Measurements from ENCODE around the gene MAGI2.

MAGI2 gene

DNA sequence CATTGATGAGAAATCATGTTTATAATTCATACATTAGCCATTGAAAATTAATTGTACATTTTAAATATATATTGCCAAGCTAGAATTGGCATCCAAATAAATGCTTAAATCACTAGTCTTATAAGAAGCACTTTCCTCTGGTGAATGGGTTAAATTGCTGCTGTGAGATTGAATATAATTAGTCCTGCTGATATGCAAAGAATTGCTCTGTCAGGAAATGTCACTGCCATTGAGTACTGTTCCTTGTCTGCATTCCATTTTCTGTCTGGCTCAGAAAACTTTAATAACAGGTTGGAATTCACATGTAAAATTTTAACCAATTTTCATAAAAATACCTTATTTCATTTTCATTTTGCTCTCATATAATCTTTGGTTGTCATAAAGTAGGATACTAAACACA is 589.1 kb downstream of the MAGI2 start:
- ATAC-seq (no peak), DNase-seq (no peak)
- Mint-ChIP-seq H3K4me3 (no peak overlapping the region), H3K27ac (no peak overlapping the region), H3K27me3 (no peaks in the 10 kb centered on the region), H3K9me3 (peaks cover 12% of the 10 kb centered on the region), H3K4me1 (no peaks in the 10 kb centered on the region), H3K36me3 (ENCODE audit: low read depth) (no peaks in the 10 kb centered on the region)

DNA sequence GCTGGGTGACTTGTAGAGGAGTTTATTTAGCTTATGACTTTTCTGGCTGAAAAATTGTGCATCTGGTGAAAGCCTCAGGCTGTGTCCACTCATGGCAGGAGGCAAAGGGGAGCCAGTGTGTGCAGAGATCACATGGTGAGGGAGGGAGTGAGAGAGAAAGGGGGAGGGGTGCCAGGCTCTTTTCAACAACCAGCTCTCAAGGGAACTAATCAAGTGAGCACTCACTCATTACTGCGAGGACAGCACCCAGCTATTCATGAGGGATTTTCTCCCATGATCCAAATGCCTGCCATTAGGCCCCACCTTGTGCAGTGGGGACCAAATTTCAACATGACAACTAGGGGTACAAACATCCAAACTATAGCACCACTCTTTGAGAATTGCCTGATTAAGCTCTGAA is 590.2 kb downstream of the MAGI2 start:
- Mint-ChIP-seq H3K36me3 (ENCODE audit: low read depth) (no peaks in the 10 kb centered on the region), H3K4me1 (no peaks in the 10 kb centered on the region), H3K27me3 (no peaks in the 10 kb centered on the region), H3K4me3 (no peak overlapping the region), H3K27ac (no peak overlapping the region), H3K9me3 (peaks cover 15% of the 10 kb centered on the region)
- ATAC-seq (no peak), DNase-seq (no peak)

DNA sequence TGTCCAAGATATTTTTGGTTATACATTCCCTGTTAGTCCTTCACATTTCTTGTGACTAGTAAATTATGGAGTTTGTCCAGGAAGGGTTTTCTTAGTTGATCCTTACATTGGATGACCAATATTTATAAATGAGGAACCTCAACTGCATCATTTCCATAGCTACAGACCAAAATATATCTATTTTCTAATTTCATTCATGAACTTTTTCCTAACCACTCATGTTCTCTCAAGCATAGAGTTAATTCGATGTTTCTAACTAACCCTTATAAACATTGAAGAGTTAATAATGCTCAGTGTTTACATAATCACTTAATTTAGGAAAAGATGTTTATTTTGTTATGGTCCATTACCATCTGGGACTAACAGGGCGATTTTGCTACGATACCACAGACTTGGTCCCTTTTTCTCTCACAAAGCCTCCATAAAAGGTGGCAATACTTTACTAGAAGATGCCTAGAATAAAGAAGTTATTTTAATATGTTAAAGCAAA is 591.0 kb downstream of the MAGI2 start:
- DNase-seq (no peak), ATAC-seq (no peak)
- Mint-ChIP-seq H3K4me3 (no peak overlapping the region), H3K27me3 (no peaks in the 10 kb centered on the region), H3K4me1 (no peaks in the 10 kb centered on the region), H3K27ac (no peak overlapping the region), H3K9me3 (peaks cover 15% of the 10 kb centered on the region), H3K36me3 (ENCODE audit: low read depth) (no peaks in the 10 kb centered on the region)

DNA sequence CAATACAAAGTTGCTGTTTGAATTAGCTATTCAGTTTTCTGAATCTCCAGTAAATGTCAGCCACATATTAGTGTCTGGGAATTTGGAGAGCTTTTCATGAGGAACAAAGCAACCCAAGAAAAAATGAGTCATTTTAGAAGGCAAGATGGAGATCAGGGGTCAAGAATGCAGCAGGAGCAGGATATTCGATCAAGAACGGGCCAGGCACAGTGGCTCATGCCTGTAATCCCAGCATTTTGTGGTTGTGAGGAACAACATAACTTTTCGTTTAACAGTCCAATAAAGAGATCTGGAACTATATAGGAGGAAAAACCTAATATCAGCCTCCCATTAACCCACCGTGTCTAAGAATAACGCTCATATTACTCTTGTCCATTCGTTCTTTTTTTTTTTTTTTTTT is 600.5 kb downstream of the MAGI2 start:
- no peak for DNase-seq
- Mint-ChIP-seq H3K4me1 (no peaks in the 10 kb centered on the region), H3K36me3 (ENCODE audit: low read depth) (no peaks in the 10 kb centered on the region)

DNA sequence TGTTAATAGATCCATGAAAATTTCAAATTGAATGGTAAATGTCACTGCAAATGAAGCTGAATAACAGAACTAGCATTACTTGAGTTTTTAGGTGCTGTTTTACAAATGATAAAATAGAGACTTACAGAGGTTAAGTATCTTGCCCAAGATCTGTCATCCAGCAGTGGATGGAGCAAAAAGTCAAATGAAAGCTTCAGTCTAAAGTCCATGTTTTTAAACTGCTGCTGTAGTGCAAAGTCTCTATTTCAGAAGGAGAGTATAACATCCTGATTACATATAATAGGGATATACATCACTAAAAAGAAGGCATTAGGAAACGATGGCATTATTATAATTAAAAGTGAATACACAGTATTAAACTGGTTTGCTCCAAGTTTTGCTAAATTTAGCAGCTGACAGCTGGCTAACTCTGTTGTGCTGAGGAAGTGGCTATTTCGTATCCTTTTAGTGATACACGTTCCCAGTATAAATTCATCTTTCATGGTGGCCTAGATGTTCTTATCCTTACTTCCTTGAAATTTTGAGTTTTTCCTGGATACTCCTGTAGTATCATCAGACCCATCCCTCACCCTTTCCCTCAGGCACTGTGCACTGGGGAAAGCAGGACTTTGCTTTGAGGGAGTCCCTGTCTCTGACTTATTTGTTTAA is 603.2 kb downstream of the MAGI2 start:
- Mint-ChIP-seq H3K36me3 (ENCODE audit: low read depth) (no peaks in the 10 kb centered on the region), H3K4me1 (no peaks in the 10 kb centered on the region), H3K9me3 (no peaks in the 10 kb centered on the region), H3K4me3 (no peak overlapping the region), H3K27ac (no peak overlapping the region), H3K27me3 (no peaks in the 10 kb centered on the region)
- DNase-seq (no peak), ATAC-seq (no peak)

More for the DNA sequence above, 600.5 kb downstream of the MAGI2 start:
- Mint-ChIP-seq H3K9me3 (no peaks in the 10 kb centered on the region), H3K4me3 (no peak overlapping the region), H3K27me3 (no peaks in the 10 kb centered on the region), H3K27ac (no peak overlapping the region)
- no peak for ATAC-seq

DNA sequence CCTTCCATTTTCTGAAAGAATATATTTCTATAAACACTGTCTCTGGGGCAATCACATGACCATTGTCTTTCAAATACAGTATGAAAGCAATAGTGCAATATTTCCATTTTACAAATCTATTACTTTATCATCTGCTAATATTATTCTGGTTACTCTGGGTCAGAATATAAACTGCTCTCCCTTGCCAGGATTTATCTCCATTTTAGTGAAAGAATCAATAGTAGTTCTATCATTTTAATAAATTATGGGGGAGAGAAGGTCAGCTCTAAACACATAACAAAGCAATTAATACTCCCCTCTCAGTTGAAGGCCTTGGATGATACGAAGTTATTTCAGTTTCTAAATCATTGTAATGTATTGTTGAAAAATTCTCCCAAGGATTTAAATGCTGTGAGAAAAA is 608.3 kb downstream of the MAGI2 start:
- DNase-seq: no peak
- Mint-ChIP-seq H3K9me3 (peaks cover 9% of the 10 kb centered on the region), H3K27me3 (no peaks in the 10 kb centered on the region), H3K4me1 (no peaks in the 10 kb centered on the region), H3K4me3 (no peak overlapping the region), H3K36me3 (ENCODE audit: low read depth) (no peaks in the 10 kb centered on the region), H3K27ac (no peak overlapping the region)
- ATAC-seq: no peak

DNA sequence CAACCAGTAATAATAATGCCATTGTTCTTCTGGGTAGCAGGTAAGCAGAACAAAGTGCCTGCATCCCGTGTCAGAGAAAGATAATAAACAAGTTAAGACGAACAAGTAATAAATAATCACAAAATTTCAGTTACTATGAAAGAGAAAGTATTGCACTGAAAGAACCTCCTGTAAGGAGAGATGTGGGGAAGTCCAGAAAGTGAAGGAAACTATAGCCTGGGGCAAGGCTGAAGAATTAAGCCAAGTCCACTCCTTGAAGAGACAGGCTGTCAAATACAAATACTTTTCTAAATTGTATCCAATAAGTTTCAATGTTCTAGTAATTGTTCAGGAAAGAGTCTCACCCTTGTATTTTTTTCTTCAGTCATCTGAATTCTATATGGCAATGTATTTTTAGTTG is 611.4 kb downstream of the MAGI2 start:
- no peaks in the 10 kb centered on the region for H3K4me1 Mint-ChIP-seq
- no peak for ATAC-seq
- H3K4me3 Mint-ChIP-seq: no peak overlapping the region
- peaks cover 14% of the 10 kb centered on the region for H3K9me3 Mint-ChIP-seq
- no peaks in the 10 kb centered on the region for H3K27me3 Mint-ChIP-seq
- no peaks in the 10 kb centered on the region for H3K36me3 Mint-ChIP-seq (ENCODE audit: low read depth)
- H3K27ac Mint-ChIP-seq: no peak overlapping the region
- no peak for DNase-seq

DNA sequence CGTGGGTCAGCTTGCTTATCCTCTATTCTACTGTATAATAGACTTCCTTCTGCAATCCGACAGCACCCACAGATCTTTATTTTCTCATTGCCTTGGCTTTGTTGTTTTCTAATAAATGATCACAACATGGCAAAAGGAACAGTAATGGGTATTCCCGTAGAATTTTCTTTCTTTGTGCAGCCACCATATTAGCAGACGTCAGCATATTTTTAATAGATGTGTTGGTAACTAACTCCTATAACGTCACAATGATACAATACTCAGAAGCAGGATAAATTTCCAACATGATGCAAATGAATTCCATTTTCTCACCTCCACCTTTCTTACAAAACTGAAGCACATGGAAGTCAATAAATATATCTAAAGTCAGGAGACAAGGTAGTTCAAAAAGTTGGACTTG is 617.6 kb downstream of the MAGI2 start:
- ATAC-seq (no peak), DNase-seq (no peak)
- Mint-ChIP-seq H3K27me3 (no peaks in the 10 kb centered on the region), H3K36me3 (ENCODE audit: low read depth) (no peaks in the 10 kb centered on the region), H3K9me3 (peaks cover 12% of the 10 kb centered on the region), H3K4me3 (no peak overlapping the region), H3K4me1 (no peaks in the 10 kb centered on the region), H3K27ac (no peak overlapping the region)

DNA sequence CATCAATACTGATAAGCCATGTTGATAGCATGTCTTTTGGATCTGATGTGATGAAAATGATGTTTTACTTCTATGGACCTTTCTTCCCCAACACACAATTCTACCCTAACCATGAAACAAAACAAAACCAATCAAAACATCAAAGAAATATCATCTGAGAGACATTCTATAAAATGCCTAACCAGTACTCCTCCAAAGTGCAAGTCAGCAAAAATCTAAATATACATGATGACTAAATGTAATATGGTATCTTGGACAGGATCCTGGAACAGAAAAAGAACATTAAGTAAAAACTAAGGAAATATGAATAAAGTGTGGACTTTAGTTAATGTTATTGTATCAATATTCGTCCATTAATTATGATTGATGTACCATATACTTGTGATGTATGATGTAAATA is 625.1 kb downstream of the MAGI2 start:
- Mint-ChIP-seq H3K27ac (no peak overlapping the region), H3K27me3 (no peaks in the 10 kb centered on the region), H3K4me3 (no peak overlapping the region)

DNA sequence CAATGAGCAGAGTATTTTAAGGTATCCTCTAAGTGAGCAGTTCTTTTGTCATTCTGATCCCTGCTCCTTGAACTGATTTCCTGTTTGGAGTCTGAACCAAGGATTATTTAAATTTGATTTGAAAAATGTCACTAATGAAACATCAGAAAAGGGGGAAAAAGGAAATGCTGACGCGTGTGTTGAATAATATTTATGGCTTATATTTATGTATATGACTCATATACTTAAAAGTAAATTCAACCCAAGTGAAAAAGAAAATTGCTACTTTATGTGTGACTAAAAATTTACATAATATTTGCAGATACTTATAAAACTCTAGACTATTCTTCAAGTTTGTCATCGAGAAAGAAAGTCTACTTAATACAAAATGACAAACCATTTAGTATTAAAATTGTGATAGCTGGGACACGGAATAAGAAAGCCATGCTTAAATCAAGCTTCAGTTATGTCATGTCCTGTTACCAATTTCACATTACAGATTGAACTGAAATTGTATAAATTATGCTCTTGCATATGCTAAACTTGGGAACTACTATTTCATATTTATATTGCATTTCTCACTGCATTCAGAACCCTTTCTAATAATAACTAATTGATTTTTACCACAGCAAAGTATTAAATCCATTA is 649.9 kb downstream of the MAGI2 start:
- ATAC-seq: no peak
- H3K27me3 Mint-ChIP-seq: no peaks in the 10 kb centered on the region
- H3K4me3 Mint-ChIP-seq: no peak overlapping the region
- DNase-seq: no peak
- H3K27ac Mint-ChIP-seq: no peak overlapping the region
- H3K36me3 Mint-ChIP-seq (ENCODE audit: low read depth): no peaks in the 10 kb centered on the region
- H3K4me1 Mint-ChIP-seq: no peaks in the 10 kb centered on the region
- H3K9me3 Mint-ChIP-seq: peaks cover 7% of the 10 kb centered on the region

More for the DNA sequence above, 625.1 kb downstream of the MAGI2 start:
- no peaks in the 10 kb centered on the region for H3K36me3 Mint-ChIP-seq (ENCODE audit: low read depth)
- ATAC-seq: no peak
- no peak for DNase-seq
- H3K4me1 Mint-ChIP-seq: no peaks in the 10 kb centered on the region
- peaks cover 5% of the 10 kb centered on the region for H3K9me3 Mint-ChIP-seq

DNA sequence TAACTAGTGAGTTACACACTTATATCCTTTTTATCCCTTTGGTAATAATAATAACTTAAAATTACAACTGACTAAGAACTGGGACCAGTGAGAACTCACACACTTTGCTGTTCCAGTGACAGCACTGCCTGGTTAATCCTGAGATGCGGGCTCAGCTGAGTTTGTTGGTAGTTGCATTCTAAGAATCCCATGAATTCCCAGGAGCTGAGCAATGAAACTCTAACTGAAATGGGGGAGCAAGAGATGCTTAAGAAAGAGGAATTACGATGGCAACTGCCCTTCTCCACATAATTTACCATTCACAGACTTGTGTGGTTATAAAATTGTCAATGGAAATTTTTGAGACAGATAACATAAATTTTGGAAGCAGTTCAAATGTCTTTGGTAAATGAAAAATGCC is 659.4 kb downstream of the MAGI2 start:
- Mint-ChIP-seq H3K4me3 (no peak overlapping the region), H3K4me1 (no peaks in the 10 kb centered on the region), H3K9me3 (peaks cover 20% of the 10 kb centered on the region), H3K27ac (no peak overlapping the region), H3K27me3 (no peaks in the 10 kb centered on the region), H3K36me3 (ENCODE audit: low read depth) (no peaks in the 10 kb centered on the region)
- DNase-seq: no peak
- ATAC-seq: no peak

DNA sequence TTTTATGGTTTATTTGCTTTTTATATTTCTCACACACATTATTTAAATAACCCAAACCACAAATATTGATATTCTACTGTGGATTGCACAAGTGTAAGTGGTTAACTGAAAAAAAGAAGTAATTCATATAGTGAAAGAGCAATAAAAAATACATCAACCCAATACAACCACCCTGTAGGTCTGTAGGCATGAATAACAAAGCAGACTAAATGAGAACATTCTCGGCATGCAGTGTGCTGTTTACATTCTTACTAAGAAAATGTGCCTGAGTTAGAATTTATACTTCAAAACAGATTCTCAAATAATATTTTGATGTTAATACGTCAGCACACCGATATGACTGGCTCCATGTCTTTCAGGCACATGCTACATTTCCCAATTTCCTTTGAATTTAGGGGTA is 660.8 kb downstream of the MAGI2 start:
- no peak for DNase-seq
- H3K27me3 Mint-ChIP-seq: no peaks in the 10 kb centered on the region
- H3K36me3 Mint-ChIP-seq (ENCODE audit: low read depth): no peaks in the 10 kb centered on the region
- H3K4me3 Mint-ChIP-seq: no peak overlapping the region
- peaks cover 20% of the 10 kb centered on the region for H3K9me3 Mint-ChIP-seq
- no peak overlapping the region for H3K27ac Mint-ChIP-seq
- no peaks in the 10 kb centered on the region for H3K4me1 Mint-ChIP-seq
- ATAC-seq: no peak

DNA sequence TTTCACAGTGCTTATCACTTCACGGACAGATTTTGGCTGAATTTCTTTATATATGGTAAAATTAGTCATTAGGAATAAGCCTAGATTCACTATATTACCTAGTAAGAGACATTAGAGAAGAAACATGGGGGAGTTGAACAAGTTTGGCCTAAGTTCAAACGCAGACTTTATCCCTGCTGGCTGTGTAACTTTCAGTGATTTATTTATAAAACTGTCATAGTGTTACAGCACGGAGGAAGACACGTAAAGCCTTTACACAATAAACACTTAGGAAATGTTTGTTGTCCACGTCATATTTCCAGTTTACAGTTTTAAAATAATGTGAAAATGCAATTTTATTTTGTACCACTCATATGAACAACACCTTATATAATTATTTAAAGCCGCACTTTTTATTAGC is 661.5 kb downstream of the MAGI2 start:
- H3K36me3 Mint-ChIP-seq (ENCODE audit: low read depth): no peaks in the 10 kb centered on the region
- no peaks in the 10 kb centered on the region for H3K4me1 Mint-ChIP-seq
- peaks cover 20% of the 10 kb centered on the region for H3K9me3 Mint-ChIP-seq
- H3K27me3 Mint-ChIP-seq: no peaks in the 10 kb centered on the region
- no peak for DNase-seq
- ATAC-seq: no peak
- no peak overlapping the region for H3K4me3 Mint-ChIP-seq
- no peak overlapping the region for H3K27ac Mint-ChIP-seq

DNA sequence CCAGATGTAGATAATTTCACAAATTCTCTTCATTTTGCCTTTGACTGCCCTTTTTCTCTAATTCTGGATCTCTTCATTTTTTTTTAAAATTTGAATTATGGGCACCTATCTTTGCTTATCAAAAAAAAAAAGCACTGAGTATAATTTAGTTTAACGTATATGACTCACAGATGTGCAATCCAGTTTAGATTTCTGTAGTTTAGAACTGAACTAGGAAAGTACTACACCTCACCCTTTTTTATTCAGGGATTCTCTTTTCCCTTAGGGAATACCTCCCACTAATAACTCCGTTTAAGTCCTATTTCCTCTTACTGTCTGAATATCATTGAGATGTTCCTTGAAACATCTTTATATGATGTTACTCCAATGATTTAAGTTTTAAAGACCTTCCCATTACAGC is 665.0 kb downstream of the MAGI2 start:
- Mint-ChIP-seq H3K4me3 (no peak overlapping the region), H3K4me1 (no peaks in the 10 kb centered on the region), H3K36me3 (ENCODE audit: low read depth) (no peaks in the 10 kb centered on the region), H3K9me3 (no peaks in the 10 kb centered on the region), H3K27me3 (no peaks in the 10 kb centered on the region), H3K27ac (no peak overlapping the region)
- DNase-seq: no peak
- no peak for ATAC-seq

DNA sequence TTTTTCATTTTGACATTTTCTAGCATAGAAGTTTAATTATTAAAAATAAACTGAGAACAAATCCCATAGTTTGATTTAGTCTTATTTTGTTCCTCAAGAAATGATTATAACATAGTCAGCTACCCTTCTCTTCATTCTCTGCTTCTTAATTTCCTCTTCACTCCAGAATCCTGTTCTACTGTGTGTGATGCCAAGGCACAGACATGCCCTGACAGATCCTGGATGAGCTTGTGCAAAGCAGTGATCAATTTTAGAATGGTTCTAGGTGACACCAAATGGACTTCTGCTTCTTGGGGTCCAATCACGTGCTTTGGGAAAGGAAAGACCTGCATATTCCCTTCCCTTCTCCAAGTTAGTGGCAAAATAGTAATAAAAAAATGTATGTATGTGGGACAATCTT is 665.6 kb downstream of the MAGI2 start:
- DNase-seq: no peak
- Mint-ChIP-seq H3K9me3 (no peaks in the 10 kb centered on the region), H3K27me3 (no peaks in the 10 kb centered on the region), H3K27ac (no peak overlapping the region), H3K36me3 (ENCODE audit: low read depth) (no peaks in the 10 kb centered on the region), H3K4me1 (no peaks in the 10 kb centered on the region), H3K4me3 (no peak overlapping the region)
- ATAC-seq: no peak

DNA sequence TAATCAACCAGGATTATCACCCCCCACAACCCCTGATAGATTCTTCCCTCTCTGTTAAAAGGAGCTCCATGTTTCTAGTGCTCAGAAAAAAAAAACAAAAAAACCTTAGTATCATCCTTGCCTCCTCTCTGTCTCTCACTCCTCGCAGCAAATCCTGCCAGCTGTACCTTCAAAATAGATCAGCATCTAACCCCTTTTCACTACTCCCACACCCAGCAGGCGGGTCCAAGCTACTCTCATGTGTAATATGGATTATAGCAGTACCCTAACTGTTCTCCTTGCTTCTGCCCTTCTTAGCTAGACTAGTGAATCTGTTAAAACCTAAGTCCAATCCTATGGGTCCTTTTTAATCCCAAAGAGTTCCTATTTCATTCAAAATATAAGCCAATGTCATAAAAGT is 667.4 kb downstream of the MAGI2 start:
- H3K9me3 Mint-ChIP-seq: no peaks in the 10 kb centered on the region
- ATAC-seq (no peak), DNase-seq (no peak)
- no peak overlapping the region for H3K4me3 Mint-ChIP-seq
- no peaks in the 10 kb centered on the region for H3K36me3 Mint-ChIP-seq (ENCODE audit: low read depth)
- H3K4me1 Mint-ChIP-seq: no peaks in the 10 kb centered on the region
- no peaks in the 10 kb centered on the region for H3K27me3 Mint-ChIP-seq
- H3K27ac Mint-ChIP-seq: no peak overlapping the region

Data from activated naive CD8-positive, alpha-beta T cell treated with anti-CD3 and anti-CD28 coated beads, Interleukin-2, amount 50 U/mL, for 24 hours (primary cell).